ENCODE measurements around the gene TIGIT. TPM values are rescaled to one million over a fixed set of nuclear protein-coding genes. Genes with fewer than 3 reads are reported as not detected.

Gene TIGIT
- total and polyA plus RNA-seq, 9 donors, result 0.07 to 1.00 (median 0.28) TPM; not detected in 4

DNA sequence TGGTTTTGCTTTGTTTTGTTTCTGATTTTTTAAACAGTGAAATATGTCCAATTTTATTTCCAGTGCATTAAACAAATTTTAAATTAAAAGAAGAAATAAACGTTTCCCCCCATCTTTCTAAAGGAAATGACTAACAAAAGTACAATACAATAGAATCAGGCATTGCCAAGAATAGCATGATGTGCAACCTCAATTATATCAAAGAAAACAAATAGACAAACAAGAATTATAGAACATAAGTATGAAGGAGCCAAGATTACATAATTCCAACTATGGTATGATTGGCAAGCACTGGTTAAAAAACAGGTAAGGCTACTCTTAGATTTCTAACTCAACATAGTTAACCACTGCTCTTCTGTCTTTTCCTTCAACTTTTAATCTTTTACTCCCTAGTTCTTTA lies 26.4 kb downstream of the TIGIT start:
- 19 to 31% (median 19%) methylated on average over 1 of the region's 1 CpG for WGBS, 3 donors
- H3K4me3 ChIP-seq, result no peak overlapping the region
- H3K27ac ChIP-seq, result no peak overlapping the region
- intact Hi-C loops (cut with DNase I), result no loop called here
- TF ChIP-seq POLR2A (IDR thresholded peaks at IDR 0.05) (no peak), EP300 (IDR thresholded peaks at IDR 0.05) (no peak), CTCF (IDR thresholded peaks at IDR 0.05) (no peak)
- peaks cover 3% of the 10 kb centered on the region for H3K4me1 ChIP-seq (ENCODE audit: insufficient read depth)
- no peaks in the 10 kb centered on the region for H3K36me3 ChIP-seq
- H3K9me3 ChIP-seq, result no peaks in the 10 kb centered on the region
- no peak for DNase-seq
- no peaks in the 10 kb centered on the region for H3K27me3 ChIP-seq

DNA sequence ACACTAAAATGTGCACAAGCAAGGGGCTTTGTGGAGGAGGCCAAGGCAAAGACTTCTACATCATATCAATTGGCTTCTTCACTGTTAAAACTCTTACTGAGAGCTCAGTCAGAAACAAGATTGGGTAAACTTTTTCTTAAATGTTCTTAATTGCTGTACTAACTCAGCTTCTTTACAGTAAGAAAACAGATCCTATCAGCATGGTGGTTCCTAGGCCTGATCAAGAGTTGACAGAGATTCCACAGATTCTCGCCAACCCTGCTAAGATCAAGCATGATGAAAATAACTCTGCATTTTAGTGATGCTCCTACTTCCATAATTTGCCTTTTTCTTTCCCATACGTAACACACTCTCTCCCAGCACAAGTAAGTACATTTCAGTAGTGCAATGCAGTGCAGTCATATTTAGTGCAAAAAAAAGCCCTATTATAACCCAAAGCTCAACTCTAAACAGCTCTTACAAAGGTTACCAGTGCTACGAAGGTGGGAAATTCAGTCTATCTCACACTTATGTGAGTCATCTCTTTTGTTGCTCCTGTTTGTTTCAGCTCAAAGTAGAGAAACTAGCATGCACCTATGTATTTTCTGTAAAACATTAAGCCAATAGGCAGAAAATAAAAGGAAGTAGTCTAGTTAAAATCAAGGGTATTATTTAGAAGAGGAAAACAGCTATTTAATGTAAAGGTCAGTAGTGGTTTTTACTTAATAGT lies 29.9 kb downstream of the TIGIT start:
- WGBS, 3 donors, result 92 to 99% (median 95%) methylated on average over 3 of the region's 3 CpGs
- no peaks in the 10 kb centered on the region for H3K36me3 ChIP-seq

GRCh38 chr3:114327665-114328064 lies 33.8 kb downstream of the TIGIT start:
- intact Hi-C loops (cut with DNase I), result no loop called here
- Histone ChIP-seq H3K27ac (no peak overlapping the region), H3K4me3 (no peak overlapping the region), H3K9me3 (no peaks in the 10 kb centered on the region), H3K4me1 (ENCODE audit: insufficient read depth) (peaks cover 1% of the 10 kb centered on the region), H3K27me3 (no peaks in the 10 kb centered on the region), H3K36me3 (no peaks in the 10 kb centered on the region)
- WGBS, 3 donors, result 93 to 96% (median 94%) methylated on average over 4 of the region's 4 CpGs
- TF ChIP-seq EP300 (IDR thresholded peaks at IDR 0.05), result no peak
- no peak for TF ChIP-seq POLR2A (IDR thresholded peaks at IDR 0.05)
- TF ChIP-seq CTCF (IDR thresholded peaks at IDR 0.05), result no peak
- no peak for DNase-seq

More for the DNA sequence above, 29.9 kb downstream of the TIGIT start:
- intact Hi-C loops (cut with DNase I), result no loop called here
- H3K4me1 ChIP-seq (ENCODE audit: insufficient read depth), result peaks cover 3% of the 10 kb centered on the region
- TF ChIP-seq EP300 (IDR thresholded peaks at IDR 0.05) (no peak), POLR2A (IDR thresholded peaks at IDR 0.05) (no peak), CTCF (IDR thresholded peaks at IDR 0.05) (no peak)
- H3K27ac ChIP-seq, result no peak overlapping the region
- no peak overlapping the region for H3K4me3 ChIP-seq
- H3K27me3 ChIP-seq, result no peaks in the 10 kb centered on the region
- H3K9me3 ChIP-seq, result no peaks in the 10 kb centered on the region
- no peak for DNase-seq

DNA sequence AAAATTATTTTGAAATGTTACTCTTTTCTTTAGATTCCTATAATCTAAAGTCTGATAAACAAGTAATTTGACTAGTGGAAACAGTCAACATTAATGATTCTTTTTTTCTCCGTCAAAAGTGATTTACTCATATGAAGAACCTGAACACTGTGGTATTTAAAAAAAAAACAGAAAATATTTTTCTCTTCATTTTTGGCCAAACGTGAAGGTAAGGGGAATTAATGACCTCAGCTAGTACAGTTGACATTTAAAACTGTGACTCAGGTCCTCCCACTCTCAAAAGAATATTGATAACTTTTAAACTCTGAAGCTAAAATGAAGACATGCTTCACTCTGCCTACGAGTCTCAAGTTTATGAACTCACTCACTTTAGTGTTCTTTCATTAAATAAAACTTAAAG lies 34.5 kb downstream of the TIGIT start:
- no peaks in the 10 kb centered on the region for H3K36me3 ChIP-seq
- peaks cover 1% of the 10 kb centered on the region for H3K4me1 ChIP-seq (ENCODE audit: insufficient read depth)
- no peak for TF ChIP-seq EP300 (IDR thresholded peaks at IDR 0.05)
- no peak for TF ChIP-seq CTCF (IDR thresholded peaks at IDR 0.05)
- no peak for TF ChIP-seq POLR2A (IDR thresholded peaks at IDR 0.05)
- H3K27ac ChIP-seq, result no peak overlapping the region
- no peak for DNase-seq
- intact Hi-C loops (cut with DNase I), result no loop called here
- H3K4me3 ChIP-seq, result no peak overlapping the region
- no peaks in the 10 kb centered on the region for H3K27me3 ChIP-seq
- no peaks in the 10 kb centered on the region for H3K9me3 ChIP-seq
- WGBS, 3 donors, result 44 to 53% (median 45%) methylated on average over 3 of the region's 3 CpGs

All from ovary (tissue), 9 donors.